Measurements from ENCODE around the gene DBNDD1. TPM values are rescaled to one million over a fixed set of nuclear protein-coding genes. Genes with fewer than 3 reads are reported as not detected.

The DBNDD1 gene
- total RNA-seq, 1 donor from 2014 or later = 11.6 TPM

DNA sequence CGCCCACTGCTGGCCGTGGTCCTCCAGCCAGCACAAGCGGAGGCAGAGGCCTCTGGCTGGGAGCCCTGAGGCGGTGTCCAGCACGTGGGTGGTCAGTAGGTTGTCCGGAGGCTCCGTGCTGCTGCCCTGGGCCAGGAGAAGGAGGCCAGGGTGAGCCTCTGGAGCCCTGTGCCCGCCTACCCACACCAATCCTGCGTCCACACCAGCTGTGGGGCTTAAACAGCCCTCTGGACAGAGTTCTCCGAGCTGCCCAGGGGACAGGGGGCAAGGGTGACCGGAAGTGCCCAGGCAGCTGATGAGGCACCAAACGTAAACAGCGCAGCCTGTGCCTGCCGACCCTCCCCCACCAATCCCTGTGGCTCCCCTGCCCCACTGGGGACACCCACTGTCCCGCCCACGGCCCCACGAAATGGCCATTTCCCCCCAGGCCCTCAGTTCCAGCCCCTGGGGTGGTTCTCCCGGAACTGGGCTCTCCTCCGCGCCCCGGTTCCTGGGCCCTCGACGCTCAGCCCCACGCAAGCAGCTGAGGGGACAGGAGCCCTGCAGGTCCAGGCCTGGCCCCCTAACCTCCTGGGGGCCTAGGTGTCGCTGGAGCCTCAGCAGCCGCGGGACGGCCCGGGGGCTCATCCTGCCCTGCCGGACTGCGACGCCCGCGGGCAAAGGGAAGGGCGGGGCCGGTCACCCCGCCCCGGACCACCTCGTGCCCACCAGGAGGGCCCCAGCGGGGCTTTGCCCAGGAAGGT lies 27.9 kb upstream of the DBNDD1 start:
- H3K9me3 Mint-ChIP-seq = no peaks in the 10 kb centered on the region
- H3K36me3 Mint-ChIP-seq = no peaks in the 10 kb centered on the region
- no peak for DNase-seq (ENCODE audit: extremely low spot score, unreplicated experiment)
- peak overlapping the region; percentile 75 for H3K4me3 Mint-ChIP-seq
- peaks cover 17% of the 10 kb centered on the region for H3K4me1 Mint-ChIP-seq (ENCODE audit: unreplicated experiment)
- peaks cover 4% of the 10 kb centered on the region for H3K27me3 Mint-ChIP-seq
- no peak overlapping the region for H3K27ac Mint-ChIP-seq
- TF ChIP-seq, protein P1, sequence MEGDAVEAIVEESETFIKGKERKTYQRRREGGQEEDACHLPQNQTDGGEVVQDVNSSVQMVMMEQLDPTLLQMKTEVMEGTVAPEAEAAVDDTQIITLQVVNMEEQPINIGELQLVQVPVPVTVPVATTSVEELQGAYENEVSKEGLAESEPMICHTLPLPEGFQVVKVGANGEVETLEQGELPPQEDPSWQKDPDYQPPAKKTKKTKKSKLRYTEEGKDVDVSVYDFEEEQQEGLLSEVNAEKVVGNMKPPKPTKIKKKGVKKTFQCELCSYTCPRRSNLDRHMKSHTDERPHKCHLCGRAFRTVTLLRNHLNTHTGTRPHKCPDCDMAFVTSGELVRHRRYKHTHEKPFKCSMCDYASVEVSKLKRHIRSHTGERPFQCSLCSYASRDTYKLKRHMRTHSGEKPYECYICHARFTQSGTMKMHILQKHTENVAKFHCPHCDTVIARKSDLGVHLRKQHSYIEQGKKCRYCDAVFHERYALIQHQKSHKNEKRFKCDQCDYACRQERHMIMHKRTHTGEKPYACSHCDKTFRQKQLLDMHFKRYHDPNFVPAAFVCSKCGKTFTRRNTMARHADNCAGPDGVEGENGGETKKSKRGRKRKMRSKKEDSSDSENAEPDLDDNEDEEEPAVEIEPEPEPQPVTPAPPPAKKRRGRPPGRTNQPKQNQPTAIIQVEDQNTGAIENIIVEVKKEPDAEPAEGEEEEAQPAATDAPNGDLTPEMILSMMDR (conservative IDR thresholded peaks at IDR 0.05) = no peak

DNA sequence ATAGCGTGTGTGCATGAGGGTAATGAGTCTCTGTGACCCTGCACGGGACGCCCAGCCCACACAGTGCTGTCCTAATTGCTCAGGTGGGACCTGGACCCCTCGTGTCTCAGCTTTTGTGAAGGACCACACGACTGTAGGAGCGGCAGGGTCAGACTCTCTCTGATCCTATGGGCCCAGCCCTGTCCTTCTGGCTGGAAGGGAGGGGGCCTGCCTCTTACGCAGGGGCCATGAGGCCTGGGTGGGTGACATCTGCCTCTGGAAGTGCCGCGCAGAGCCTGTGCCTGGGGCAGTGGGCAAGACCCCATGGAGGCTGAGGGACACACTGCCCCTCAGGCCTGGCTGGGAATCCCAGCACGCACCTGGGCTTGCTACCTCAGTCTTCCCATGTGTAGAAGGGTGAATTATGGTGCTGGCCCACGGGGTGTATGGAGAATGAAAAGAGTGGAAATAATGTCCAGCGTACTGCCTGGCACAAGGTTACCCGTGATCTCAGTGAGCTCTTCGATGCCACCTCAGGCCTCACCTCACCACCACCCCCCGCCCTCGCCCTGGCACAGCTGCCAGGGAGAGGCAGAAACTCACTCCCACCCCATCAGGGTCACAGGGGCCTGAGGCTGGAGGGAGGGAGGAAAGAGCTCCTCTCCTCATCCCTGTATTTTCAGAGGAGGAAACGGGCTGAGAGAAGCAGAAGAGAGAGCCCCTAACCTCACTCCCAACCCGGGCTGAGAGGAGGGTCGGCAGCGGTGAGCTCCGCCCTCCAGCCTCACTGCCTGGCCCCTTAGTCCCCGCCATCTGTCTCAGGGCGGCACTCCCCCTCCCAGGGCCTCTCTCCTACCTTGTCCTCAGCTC lies 27.1 kb upstream of the DBNDD1 start:
- Mint-ChIP-seq H3K9me3 (no peaks in the 10 kb centered on the region), H3K4me3 (peak overlapping the region; percentile 75), H3K4me1 (ENCODE audit: unreplicated experiment) (peaks cover 17% of the 10 kb centered on the region), H3K27me3 (peaks cover 4% of the 10 kb centered on the region), H3K36me3 (no peaks in the 10 kb centered on the region), H3K27ac (peak overlapping the region; percentile 43)
- DNase-seq (ENCODE audit: extremely low spot score, unreplicated experiment) = no peak
- TF ChIP-seq, protein P1 (conservative IDR thresholded peaks at IDR 0.05) = no peak

DNA sequence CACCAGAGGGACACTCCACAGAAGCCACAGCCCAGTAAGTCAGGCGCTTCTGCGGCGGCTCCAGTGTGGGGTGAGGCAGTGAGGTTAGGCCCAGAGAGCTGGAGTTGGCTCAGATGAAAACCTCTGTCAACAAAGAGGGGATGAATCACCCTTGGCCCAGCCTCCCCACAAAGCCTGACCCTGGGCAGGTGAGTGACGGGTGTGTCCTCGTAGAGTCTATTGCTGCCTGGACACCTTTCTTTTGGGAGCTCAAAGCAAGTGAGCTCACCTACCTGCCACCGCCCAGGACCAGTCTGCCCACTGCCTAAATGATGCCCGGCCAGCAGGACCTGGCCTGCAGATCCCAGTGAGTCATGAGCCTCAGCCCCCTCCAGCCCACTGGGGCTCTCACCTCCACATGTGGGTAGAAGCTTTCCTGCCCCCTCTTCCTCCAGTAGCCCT lies 24.9 kb upstream of the DBNDD1 start:
- peaks cover 4% of the 10 kb centered on the region for H3K27me3 Mint-ChIP-seq
- no peaks in the 10 kb centered on the region for H3K36me3 Mint-ChIP-seq
- H3K4me1 Mint-ChIP-seq (ENCODE audit: unreplicated experiment) = peaks cover 14% of the 10 kb centered on the region
- TF ChIP-seq, protein P1 (conservative IDR thresholded peaks at IDR 0.05) = no peak
- no peak overlapping the region for H3K4me3 Mint-ChIP-seq
- H3K27ac Mint-ChIP-seq = no peak overlapping the region
- DNase-seq (ENCODE audit: extremely low spot score, unreplicated experiment) = no peak
- no peaks in the 10 kb centered on the region for H3K9me3 Mint-ChIP-seq

DNA sequence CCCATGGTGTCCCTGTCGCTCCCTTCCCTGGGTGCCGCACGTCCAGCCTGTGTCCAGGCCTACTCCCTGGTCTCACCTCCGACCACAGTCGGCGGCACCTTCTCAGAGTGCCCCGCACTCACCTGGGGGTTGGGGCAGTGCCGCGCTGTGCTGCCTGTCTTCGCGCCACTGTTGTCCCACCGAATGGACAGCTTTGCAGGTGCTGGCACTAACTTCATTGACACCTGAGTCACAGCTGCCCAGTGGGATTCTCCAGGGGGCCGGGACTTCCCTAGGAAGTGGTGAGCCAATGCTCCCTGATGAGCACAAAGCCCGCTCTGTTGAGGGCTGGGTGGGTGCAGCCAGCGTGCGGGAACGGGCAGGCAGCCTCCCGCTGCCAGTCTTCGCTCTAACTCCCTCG lies 24.3 kb upstream of the DBNDD1 start:
- Mint-ChIP-seq H3K36me3 (no peaks in the 10 kb centered on the region), H3K4me3 (no peak overlapping the region), H3K27me3 (peaks cover 4% of the 10 kb centered on the region), H3K9me3 (no peaks in the 10 kb centered on the region), H3K27ac (no peak overlapping the region), H3K4me1 (ENCODE audit: unreplicated experiment) (peaks cover 9% of the 10 kb centered on the region)
- no peak for DNase-seq (ENCODE audit: extremely low spot score, unreplicated experiment)
- TF ChIP-seq, protein P1 (conservative IDR thresholded peaks at IDR 0.05) = no peak

DNA sequence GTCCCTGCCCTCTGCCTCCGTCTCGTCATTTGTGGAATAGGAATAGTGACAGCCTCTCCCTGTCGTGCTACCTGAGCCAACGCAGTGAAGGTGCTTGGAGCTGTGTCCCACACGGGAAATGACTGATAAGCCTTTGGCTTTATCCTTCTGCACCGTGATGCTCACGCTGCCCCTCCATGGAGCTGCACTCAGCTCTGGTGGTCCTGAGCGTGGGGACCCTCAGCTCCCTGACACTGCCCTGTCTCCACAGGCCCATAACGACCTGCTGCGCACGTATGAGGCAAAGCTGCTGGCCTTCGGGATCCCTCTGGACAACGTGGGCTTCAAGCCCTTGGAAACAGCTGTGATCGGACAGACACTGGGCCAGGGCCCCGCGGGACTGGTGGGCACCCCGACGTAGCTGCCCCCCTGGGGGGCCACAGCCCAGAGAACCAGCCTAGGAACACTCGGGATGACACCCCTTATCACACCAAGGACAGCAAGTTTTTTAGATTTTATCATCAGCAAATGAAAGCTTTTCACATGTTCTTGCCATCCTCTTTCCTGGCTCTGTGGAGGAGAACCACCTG lies 23.8 kb upstream of the DBNDD1 start:
- no peak for DNase-seq (ENCODE audit: extremely low spot score, unreplicated experiment)
- Mint-ChIP-seq H3K27ac (no peak overlapping the region), H3K4me3 (no peak overlapping the region)

More for the DNA sequence above, 23.8 kb upstream of the DBNDD1 start:
- Mint-ChIP-seq H3K36me3 (no peaks in the 10 kb centered on the region), H3K4me1 (ENCODE audit: unreplicated experiment) (peaks cover 4% of the 10 kb centered on the region), H3K9me3 (no peaks in the 10 kb centered on the region), H3K27me3 (no peaks in the 10 kb centered on the region)
- TF ChIP-seq, protein P1 (conservative IDR thresholded peaks at IDR 0.05) = no peak

Measured in type B pancreatic cell (in vitro differentiated cells).